IPS-11a (cell line): ENCODE results near the gene PROM1.

Source experiments
- H3K4me3 ChIP-seq: one replicate; pipeline ENCODE4 v1.5.1; 2013; ENCODE audit warnings: low read depth, low read length, control low read depth

PROM1 gene

GRCh38 chr4:16065066-16065465, 18.8 kb downstream of the PROM1 start:
- H3K4me3 ChIP-seq: no peak overlapping the region

GRCh38 chr4:16062601-16063000, 21.2 kb downstream of the PROM1 start:
- H3K4me3 ChIP-seq: no peak overlapping the region

GRCh38 chr4:16056681-16057385, 27.0 kb downstream of the PROM1 start:
- no peak overlapping the region for H3K4me3 ChIP-seq

- H3K4me3 ChIP-seq: no peak overlapping the region
Observed at GRCh38 chr4:16055873-16056272, 27.9 kb downstream of the PROM1 start.

DNA sequence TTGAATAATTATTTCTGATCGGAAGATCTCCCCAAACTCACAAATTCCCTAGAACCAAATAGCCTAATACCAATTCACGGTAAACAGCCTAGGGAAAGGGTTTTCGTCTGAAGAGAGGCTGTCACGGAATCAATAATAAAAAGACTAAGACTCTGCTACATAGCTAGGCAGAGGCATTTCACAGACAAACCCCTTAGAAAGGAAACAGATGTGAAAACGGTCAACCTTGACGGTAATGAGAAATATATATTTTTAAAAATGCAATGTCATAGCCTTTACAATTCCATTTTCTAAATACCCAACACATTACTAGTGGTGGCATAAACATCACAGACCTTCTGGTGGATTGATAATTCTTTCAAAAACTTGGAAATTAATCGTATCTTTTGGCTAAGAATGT, 28.4 kb downstream of the PROM1 start:
- no peak overlapping the region for H3K4me3 ChIP-seq

DNA sequence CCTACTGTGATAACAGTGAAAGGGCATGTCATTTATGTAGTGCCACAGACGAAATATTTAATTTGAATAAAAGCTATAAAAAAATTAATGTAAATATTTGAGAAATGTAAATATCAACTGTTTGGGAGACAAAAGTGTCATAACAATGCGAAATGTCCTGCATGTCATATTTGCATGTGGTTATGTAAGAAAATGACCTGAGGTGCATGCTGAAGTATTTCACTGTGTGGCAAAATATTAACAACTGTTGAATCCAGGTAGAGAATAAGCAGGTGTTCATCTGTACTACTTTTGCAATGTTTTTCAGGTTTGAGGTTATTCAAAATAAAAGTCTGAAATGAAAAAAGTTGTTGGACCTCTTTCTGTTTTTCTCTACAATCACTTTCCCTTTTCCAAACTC, 30.9 kb downstream of the PROM1 start:
- H3K4me3 ChIP-seq: no peak overlapping the region

- H3K4me3 ChIP-seq: no peak overlapping the region
Observed at GRCh38 chr4:16051980-16052379, 31.8 kb downstream of the PROM1 start.

- H3K4me3 ChIP-seq: no peak overlapping the region
Observed at GRCh38 chr4:16051132-16051531, 32.7 kb downstream of the PROM1 start.

GRCh38 chr4:16050669-16051068, 33.2 kb downstream of the PROM1 start:
- no peak overlapping the region for H3K4me3 ChIP-seq

GRCh38 chr4:16048619-16049419, 35.0 kb downstream of the PROM1 start:
- no peak overlapping the region for H3K4me3 ChIP-seq

- no peak overlapping the region for H3K4me3 ChIP-seq
Observed at GRCh38 chr4:16045687-16046086, 38.1 kb downstream of the PROM1 start.

DNA sequence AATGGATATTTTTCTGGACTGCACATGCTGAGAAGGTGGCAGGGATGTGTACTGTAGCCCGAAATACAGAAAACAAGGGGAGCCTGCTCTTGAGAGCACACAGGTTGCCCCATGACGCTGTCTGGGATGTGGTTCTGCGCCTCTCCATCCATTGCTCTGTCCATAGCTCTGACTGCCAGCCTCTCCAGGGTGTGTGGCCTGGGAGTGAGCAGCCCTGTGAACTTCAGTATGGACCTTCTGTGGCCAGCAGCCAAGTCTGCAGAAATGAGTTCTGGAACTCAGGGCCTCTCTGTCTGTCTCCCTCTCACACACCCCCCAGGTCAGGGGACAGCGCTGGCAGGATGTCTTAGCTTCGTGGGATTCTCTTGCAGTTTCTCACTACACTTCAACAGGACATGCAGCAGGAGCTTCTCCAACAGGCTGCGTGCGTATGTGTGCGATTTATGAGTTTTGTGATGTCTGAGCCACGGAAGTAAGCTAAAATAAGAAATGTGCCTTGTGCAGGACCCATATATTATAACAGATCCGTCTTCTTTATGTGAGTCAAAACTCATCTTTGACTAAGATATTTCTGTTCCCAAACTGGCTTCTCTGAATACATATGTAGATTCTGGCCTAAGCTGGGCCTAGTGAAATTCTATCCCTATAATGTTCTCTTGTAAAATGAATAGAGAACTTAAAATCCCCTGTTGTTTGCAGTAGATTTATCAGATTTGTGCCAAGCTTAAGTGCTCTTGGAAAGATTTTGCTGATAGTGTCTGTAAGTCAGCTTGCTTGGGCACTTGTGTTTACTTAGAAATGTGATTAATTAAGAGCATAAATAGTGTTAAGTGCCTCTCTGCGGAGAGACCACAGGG, 40.0 kb downstream of the PROM1 start:
- H3K4me3 ChIP-seq: no peak overlapping the region

DNA sequence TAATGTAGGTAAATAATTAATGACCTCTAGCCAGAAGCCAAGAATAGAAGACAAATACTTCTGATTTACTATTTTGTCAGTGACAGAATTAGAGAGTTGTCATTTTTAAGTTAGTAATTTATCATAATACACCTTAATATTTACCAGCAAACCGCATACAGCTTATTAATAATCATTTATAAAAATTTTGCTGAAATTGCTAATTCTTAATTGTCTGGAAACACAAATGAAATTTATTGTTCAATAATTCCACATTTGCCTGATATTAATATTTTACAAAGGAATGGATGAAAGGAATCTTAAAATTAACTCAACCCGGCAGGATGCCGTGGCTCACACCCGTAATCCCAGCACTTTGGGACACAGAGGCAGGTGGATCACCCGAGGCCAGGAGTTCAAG, 44.7 kb downstream of the PROM1 start:
- H3K4me3 ChIP-seq: no peak overlapping the region

DNA sequence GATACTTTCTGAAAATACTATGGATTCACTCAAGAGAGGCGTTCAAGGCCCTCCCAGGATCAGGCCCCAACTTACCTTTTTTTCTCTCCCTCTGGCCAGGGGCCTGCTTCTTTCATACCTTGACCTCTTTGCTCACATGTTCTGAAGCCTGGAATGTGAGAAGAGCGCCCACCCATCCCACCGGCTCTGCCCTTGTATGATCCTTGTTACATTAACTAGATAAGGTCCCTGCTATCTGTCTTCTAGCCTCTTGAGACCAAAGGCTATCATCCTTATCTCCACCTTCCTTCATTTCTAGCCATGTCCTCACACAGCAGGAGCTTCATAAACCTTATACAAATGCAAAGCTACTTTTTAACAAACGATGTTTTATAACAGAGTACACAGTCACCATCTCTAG, 45.9 kb downstream of the PROM1 start:
- H3K4me3 ChIP-seq: no peak overlapping the region

DNA sequence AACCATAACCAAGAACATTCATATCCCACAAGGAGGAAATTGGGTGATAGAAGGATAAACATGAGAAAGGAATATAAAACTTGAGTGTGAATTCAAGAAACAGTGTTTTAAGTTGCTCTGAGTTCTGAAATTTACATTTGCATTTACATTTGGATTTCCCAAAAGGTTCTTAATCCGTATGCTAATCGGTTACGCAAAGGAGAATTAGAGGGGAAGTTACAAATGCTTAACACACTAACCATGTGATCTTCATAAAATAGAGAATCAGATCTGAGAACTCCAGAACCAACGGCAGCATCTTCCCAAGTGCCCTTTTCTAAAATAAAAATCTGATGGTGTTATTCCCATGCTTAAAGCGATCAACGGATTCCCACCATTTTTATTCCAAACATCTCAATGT, 48.0 kb downstream of the PROM1 start:
- no peak overlapping the region for H3K4me3 ChIP-seq

DNA sequence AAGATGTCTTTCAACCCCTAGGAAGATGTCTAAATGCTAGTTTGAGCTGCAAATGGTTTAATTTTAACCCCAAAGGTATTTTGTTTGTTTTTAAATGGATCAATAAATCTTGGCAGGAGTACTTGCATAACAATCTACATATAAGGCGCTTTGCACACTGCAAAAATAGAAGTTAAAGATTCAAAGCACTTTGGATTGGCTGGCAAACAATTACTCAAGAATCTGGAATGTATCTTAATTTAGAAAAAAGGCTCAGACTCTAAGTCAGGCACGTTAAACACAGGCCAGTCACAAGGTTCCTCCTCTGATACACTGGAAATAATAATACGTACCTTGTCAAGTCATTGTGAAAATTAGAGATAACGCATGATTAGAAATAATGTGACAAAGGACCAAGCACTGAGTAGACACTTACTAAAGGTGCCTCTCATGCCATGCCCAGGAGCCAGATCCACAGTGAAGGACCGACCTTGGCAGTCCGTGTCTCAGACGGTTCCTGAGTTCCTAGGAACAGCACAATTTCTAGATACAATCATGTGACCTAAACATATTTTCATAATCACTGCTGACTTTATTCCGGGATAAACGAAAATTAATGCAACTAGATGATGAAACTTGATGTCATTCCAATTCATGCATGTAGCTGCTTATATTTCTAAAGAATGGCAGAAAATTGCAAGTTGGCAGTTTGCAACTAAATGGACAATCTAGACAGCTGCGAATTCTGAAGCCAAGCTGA, 49.6 kb downstream of the PROM1 start:
- H3K4me3 ChIP-seq: no peak overlapping the region

GRCh38 chr4:16032396-16032770, 51.4 kb downstream of the PROM1 start:
- H3K4me3 ChIP-seq: no peak overlapping the region

DNA sequence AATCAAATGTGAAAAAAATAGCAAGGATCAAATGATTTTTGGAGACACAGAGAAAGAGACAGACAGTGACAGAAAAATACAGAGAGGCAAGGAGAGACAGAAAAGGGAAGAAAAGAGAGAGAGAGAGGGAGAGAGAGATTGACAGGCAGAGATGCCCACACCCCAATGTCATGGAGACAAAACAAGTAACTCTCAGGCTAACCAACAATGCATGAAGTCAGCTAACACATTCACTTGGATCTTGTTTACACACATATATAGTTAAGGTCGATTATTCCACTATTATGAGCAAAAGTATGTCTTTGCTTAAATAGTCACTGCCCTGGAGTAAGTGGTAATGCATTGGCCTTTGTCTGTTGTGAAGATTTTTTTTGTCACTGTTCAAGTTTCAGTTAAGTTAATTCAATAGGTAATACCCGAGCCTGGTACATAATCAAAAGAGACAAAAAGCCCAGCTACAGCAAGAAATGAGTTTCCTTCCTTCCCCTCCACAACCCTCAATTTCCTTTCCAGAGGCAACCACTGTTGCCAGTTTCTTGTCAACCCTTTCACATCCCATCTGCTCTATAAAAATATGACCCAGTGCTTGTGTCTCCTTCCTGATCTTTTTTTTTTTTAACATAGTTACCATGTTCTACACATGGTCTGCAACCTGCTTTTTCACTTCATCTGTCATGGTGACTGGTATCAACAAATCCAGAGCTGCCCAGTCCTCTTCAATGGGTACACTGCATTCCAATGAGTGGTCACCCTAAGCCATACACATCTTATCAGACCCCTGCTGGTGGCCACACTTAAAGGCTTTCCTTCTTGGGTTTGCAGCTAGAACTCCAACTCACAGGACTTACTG, 52.1 kb downstream of the PROM1 start:
- H3K4me3 ChIP-seq: no peak overlapping the region

GRCh38 chr4:16029886-16030285, 53.9 kb downstream of the PROM1 start:
- H3K4me3 ChIP-seq: no peak overlapping the region

DNA sequence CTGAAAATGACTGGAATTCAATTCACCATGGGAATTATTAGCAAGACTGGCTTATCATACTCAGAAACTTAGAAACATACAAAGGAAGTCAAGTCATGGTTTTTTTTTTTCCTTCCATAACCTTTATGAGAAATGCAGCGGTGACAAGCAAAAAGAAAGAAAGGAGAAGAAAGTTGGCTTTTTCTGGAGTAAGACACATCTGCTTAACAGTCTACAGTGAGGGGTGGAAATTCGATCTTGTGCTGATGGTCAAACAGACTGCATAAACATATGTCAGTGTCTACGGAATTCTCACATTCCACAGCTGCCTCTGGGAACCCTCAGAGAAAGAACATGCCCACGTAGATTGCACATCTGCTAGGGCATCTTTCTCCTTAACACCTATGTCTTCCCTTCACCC, 54.6 kb downstream of the PROM1 start:
- H3K4me3 ChIP-seq: no peak overlapping the region
